Neutrophil (primary cell): ENCODE measurements around the gene TSPAN2.

Experiments
- H3K27ac ChIP-seq: fragments of 200-600 bp; sonication (generic); 2 replicates; pipeline ENCODE4 v1.5.1; 2016; ENCODE audit warnings: mild to moderate bottlenecking, moderate library complexity
- H3K27me3 ChIP-seq: fragments of 200-600 bp; sonication (generic); 2 replicates; pipeline ENCODE4 v1.6.0; 2016; ENCODE audit warnings: mild to moderate bottlenecking
- H3K36me3 ChIP-seq: fragments of 200-600 bp; sonication (generic); 2 replicates; pipeline ENCODE4 v1.5.1; 2017
- H3K4me1 ChIP-seq, 2 experiments: fragments of 200-600 bp in 1 of 2; sonication (generic) in 1 of 2; 1 replicate in 1 of 2; 2 replicates in 1 of 2; pipeline versions ENCODE4 v1.5.1 to v1.6.1; 2013 to 2016; ENCODE audit warnings: low read depth in 1 of 2, low read length in 1 of 2, mild to moderate bottlenecking in 1 of 2, moderate library complexity in 1 of 2; ENCODE audit not compliant: control insufficient read depth in 1 of 2, insufficient read depth in 1 of 2
- H3K4me3 ChIP-seq, 2 experiments: fragments of 200-600 bp in 1 of 2; sonication (generic) in 1 of 2; 1 replicate in 1 of 2; 2 replicates in 1 of 2; pipeline ENCODE4 v1.5.1; 2013 to 2016; ENCODE audit warnings: low read depth in 1 of 2, low read length in 1 of 2, mild to moderate bottlenecking in 1 of 2, moderate library complexity in 1 of 2
- H3K9me3 ChIP-seq: fragments of 200-600 bp; sonication (generic); 2 replicates; pipeline ENCODE4 v1.5.1; 2016
- CTCF ChIP-seq: fragments of 200-600 bp; sonication (generic); IDR thresholded peaks from 2 replicates; pipeline ENCODE4 v1.5.1; 2016; ENCODE audit warnings: antibody characterized with exemption

TSPAN2 gene

GRCh38 chr1:115068826-115069585, 20.3 kb downstream of the TSPAN2 start:
- H3K4me1 ChIP-seq, result peaks cover 0 to 2% of the 10 kb centered on the region in 2 experiments
- no peaks in the 10 kb centered on the region for H3K27me3 ChIP-seq
- H3K4me3 ChIP-seq, result no peak overlapping the region
- H3K9me3 ChIP-seq, result no peaks in the 10 kb centered on the region
- peaks cover 80% of the 10 kb centered on the region for H3K36me3 ChIP-seq
- TF ChIP-seq CTCF, result no peak
- H3K27ac ChIP-seq, result no peak overlapping the region

GRCh38 chr1:115067161-115067859, 22.0 kb downstream of the TSPAN2 start:
- Histone ChIP-seq H3K27me3 (no peaks in the 10 kb centered on the region), H3K36me3 (peaks cover 69% of the 10 kb centered on the region), H3K9me3 (no peaks in the 10 kb centered on the region), H3K4me3 (no peak overlapping the region), H3K4me1 (peaks cover 9 to 10% of the 10 kb centered on the region in 2 experiments), H3K27ac (peak overlapping the region; percentile 18)
- no peak for TF ChIP-seq CTCF

- H3K27ac ChIP-seq, result no peak overlapping the region
- no peaks in the 10 kb centered on the region for H3K27me3 ChIP-seq
- peaks cover 9 to 10% of the 10 kb centered on the region in 2 experiments for H3K4me1 ChIP-seq
- no peak overlapping the region for H3K4me3 ChIP-seq
- H3K36me3 ChIP-seq, result peaks cover 58% of the 10 kb centered on the region
- H3K9me3 ChIP-seq, result no peaks in the 10 kb centered on the region
- no peak for TF ChIP-seq CTCF
These were observed 24.3 kb downstream of the TSPAN2 start for GRCh38 chr1:115065021-115065420.

- H3K27me3 ChIP-seq, result no peaks in the 10 kb centered on the region
- H3K36me3 ChIP-seq, result peaks cover 58% of the 10 kb centered on the region
- TF ChIP-seq CTCF, result no peak
- H3K27ac ChIP-seq, result no peak overlapping the region
- H3K9me3 ChIP-seq, result no peaks in the 10 kb centered on the region
- H3K4me3 ChIP-seq, result no peak overlapping the region
- H3K4me1 ChIP-seq, result peaks cover 9 to 10% of the 10 kb centered on the region in 2 experiments
These were observed 24.8 kb downstream of the TSPAN2 start for GRCh38 chr1:115064461-115064860.

GRCh38 chr1:115063228-115063901, 25.9 kb downstream of the TSPAN2 start:
- TF ChIP-seq CTCF, result no peak
- H3K27me3 ChIP-seq, result no peaks in the 10 kb centered on the region
- no peaks in the 10 kb centered on the region for H3K9me3 ChIP-seq
- no peak overlapping the region for H3K4me3 ChIP-seq
- H3K36me3 ChIP-seq, result peaks cover 56% of the 10 kb centered on the region
- H3K4me1 ChIP-seq, result peaks cover 9 to 10% of the 10 kb centered on the region in 2 experiments
- H3K27ac ChIP-seq, result peak overlapping the region; percentile 57
